HepG2 (cell line): ENCODE results near the gene NAPG. TPM values are rescaled to one million over a fixed set of nuclear protein-coding genes. Genes with fewer than 3 reads are reported as not detected.

Experiments
- ATAC-seq: fragments of 200-7000 bp; cut with Tn5 transposase; 3 replicates; pipeline ENCODE4 v1.9.1; 2020; ENCODE audit warnings: mild to moderate bottlenecking, moderate library complexity
- BruUV-seq: library from RNA; stranded (reverse); fragments of 400-500 nt; replicated peaks from 2 replicates; lab custom pipeline; 2021; lab: Mats Ljungman, UMichigan
- CTCF ChIA-PET: fragments of 300-600 bp; formaldehyde crosslinking; extraction: SDS; loops from one replicate; lab custom pipeline; 2021; ENCODE audit warnings: low total read pairs, inconsistent platforms, low intra/inter-chr PET ratio; lab: Yijun Ruan, JAX
- POLR2A ChIA-PET: fragments of 350-600 bp; sonication (Branson Sonifier 250); formaldehyde crosslinking; loops from one replicate; lab custom pipeline; 2020; ENCODE audit warnings: antibody characterized with exemption, inconsistent platforms; lab: Yijun Ruan, JAX
- DNase-seq: peaks from one replicate; pipeline ENCODE4 v3.0.0-alpha.2; 2015; ENCODE audit warnings: low spot score
- FAIRE-seq: peaks from 3 replicates; lab custom pipeline; 2011; peaks lifted over from hg19 to GRCh38; lab: Jason Lieb, UNC
- H2AFZ ChIP-seq: one replicate; pipeline ENCODE4 v1.6.1; 2011; ENCODE audit warnings: low read length, inconsistent platforms
- H3K27ac ChIP-seq: fragments of 300-600 bp; 3 replicates; pipeline ENCODE4 v1.8.0; 2011; ENCODE audit warnings: mixed run types, mild to moderate bottlenecking, mixed read lengths, low read length, inconsistent platforms; ENCODE audit not compliant: insufficient read depth; ENCODE audit errors: extremely low read length
- H3K27me3 ChIP-seq, 2 experiments: fragments of 200-600 bp in 1 of 2; 2 replicates in 1 of 2; 3 replicates in 1 of 2; pipeline versions ENCODE4 v1.6.0 to v1.8.0; 2011; ENCODE audit warnings: low read length in 2 of 2, mild to moderate bottlenecking in 2 of 2, moderate library complexity in 2 of 2, inconsistent platforms in 1 of 2; ENCODE audit not compliant: insufficient read depth in 2 of 2, control insufficient read depth in 1 of 2
- H3K36me3 ChIP-seq, 2 experiments: fragments of 200-600 bp in 1 of 2; replicated peaks in 1 of 2; 2 replicates in 1 of 2; 3 replicates in 1 of 2; pipeline versions ENCODE4 v1.5.1 to v1.8.0; 2011; ENCODE audit warnings: low read length in 2 of 2, inconsistent platforms in 1 of 2; ENCODE audit not compliant: insufficient read depth in 2 of 2, control insufficient read depth in 1 of 2
- H3K4me1 ChIP-seq: 2 replicates; pipeline ENCODE4 v1.5.1; 2012; ENCODE audit warnings: low read length, inconsistent platforms; ENCODE audit not compliant: insufficient read depth
- H3K4me2 ChIP-seq: 2 replicates; pipeline ENCODE4 v1.6.0; 2011; ENCODE audit warnings: low read depth, low read length, inconsistent platforms
- H3K4me3 ChIP-seq, 3 experiments: fragments of 200-600 bp in 1 of 3; sonication (generic), shearing (Covaris generic) in 1 of 3; replicated peaks in 1 of 3; 2 replicates each; pipeline ENCODE4 v1.5.1; 2011 to 2016; ENCODE audit warnings: low read length in 3 of 3, inconsistent platforms in 2 of 3, low read depth in 2 of 3, mild to moderate bottlenecking in 2 of 3, control low read depth in 1 of 3, mixed read lengths in 1 of 3; ENCODE audit not compliant: insufficient read depth in 1 of 3
- H3K79me2 ChIP-seq: one replicate; pipeline ENCODE4 v1.6.1; 2011; ENCODE audit warnings: low read length, inconsistent platforms; ENCODE audit not compliant: insufficient read depth
- H3K9ac ChIP-seq: 2 replicates; pipeline ENCODE4 v1.6.0; 2011; ENCODE audit warnings: mild to moderate bottlenecking, low read depth, low read length, inconsistent platforms; ENCODE audit not compliant: insufficient read depth
- H3K9me3 ChIP-seq: 2 replicates; pipeline ENCODE4 v1.5.1; 2012; ENCODE audit warnings: mild to moderate bottlenecking, low read length
- H4K20me1 ChIP-seq: 2 replicates; pipeline ENCODE4 v1.6.0; 2011; ENCODE audit warnings: inconsistent platforms, mild to moderate bottlenecking, low read length, moderate library complexity; ENCODE audit not compliant: insufficient read depth
- AGO2 ChIP-seq: fragments of 200-400 bp; formaldehyde crosslinking; optimal IDR thresholded peaks from 2 replicates; pipeline ENCODE3; 2017; ENCODE audit warnings: mild to moderate bottlenecking, low read depth, low read length, moderate library complexity
- DDIT3 ChIP-seq: sonication (generic); formaldehyde crosslinking; IDR thresholded peaks from 2 replicates; pipeline ENCODE4 v1.4.0; 2020; ENCODE audit warnings: mild to moderate bottlenecking, missing genetic modification reagents
- FOXP1 ChIP-seq, 2 experiments: fragments of 450-650 bp in 1 of 2; IDR thresholded peaks; 2 replicates each; pipeline ENCODE4 v1.6.1; 2017 to 2018; ENCODE audit warnings: antibody characterized with exemption in 1 of 2
- MYNN ChIP-seq: sonication (generic); formaldehyde crosslinking; IDR thresholded peaks from 2 replicates; pipeline ENCODE4 v1.4.0; 2020; ENCODE audit warnings: mild to moderate bottlenecking, low read depth, missing genetic modification reagents
- NFKB2 ChIP-seq: sonication (generic); formaldehyde crosslinking; IDR thresholded peaks from 2 replicates; pipeline ENCODE4 v1.4.0; 2020; ENCODE audit warnings: missing genetic modification reagents, borderline replicate concordance
- POLR2AphosphoS5 ChIP-seq: IDR thresholded peaks from 2 replicates; pipeline ENCODE4 v1.6.1; 2012; ENCODE audit warnings: low read depth, low read length
- ZBTB46 ChIP-seq: sonication (generic); formaldehyde crosslinking; IDR thresholded peaks from 2 replicates; pipeline ENCODE4 v1.4.0; 2020; ENCODE audit warnings: mild to moderate bottlenecking, missing genetic modification reagents, borderline replicate concordance
- ZNF331 ChIP-seq: sonication (generic); formaldehyde crosslinking; IDR thresholded peaks from 2 replicates; pipeline ENCODE4 v1.4.0; 2020; ENCODE audit warnings: missing genetic modification reagents
- ZNF775 ChIP-seq: sonication (generic); formaldehyde crosslinking; IDR thresholded peaks from 2 replicates; pipeline ENCODE4 v1.4.0; 2020; ENCODE audit warnings: missing genetic modification reagents, mild to moderate bottlenecking, moderate library complexity, borderline replicate concordance
- ZZZ3 ChIP-seq: sonication (generic); formaldehyde crosslinking; IDR thresholded peaks from 2 replicates; pipeline ENCODE4 v1.4.0; 2020; ENCODE audit warnings: missing genetic modification reagents, mild to moderate bottlenecking, borderline replicate concordance
- WGBS: methylation state at CpG from one replicate; pipeline ENCODE4 v1.1.6; 2017; ENCODE audit warnings: low lambda C conversion rate; 5-methylcytosine and 5-hydroxymethylcytosine counted together
- in situ Hi-C: cut with HindIII; loops from 2 replicates; pipeline ENCODE4 v1.10.0; 2017; ENCODE audit warnings: low pct_unique_long_range_greater_than_20kb; ENCODE audit not compliant: extremely low pct_ligation_motif_present
- intact Hi-C: fragments of 100-400 bp; cut with micrococcal nuclease; formaldehyde crosslinking; loops from one replicate; pipeline ENCODE4 v1.10.0; 2022; ENCODE audit not compliant: unreplicated experiment
- polyA plus RNA-seq, 8 experiments: library from polyadenylated mRNA; depleted of rRNA in 3 of 8; stranded (reverse) in 7 of 8; unstranded in 1 of 8; fragments of >200 nt; fragmentation: Illumina TruSeq in 4 of 8; extraction: Trizol in 4 of 8; gene quantifications; 2 replicates each; pipeline versions ENCODE4 v1.2.1 to v1.2.3, GENCODE V29; 2011 to 2016; ENCODE audit warnings: low read depth in 4 of 8, missing spikeins in 1 of 8, mixed read lengths in 1 of 8; ENCODE audit not compliant: insufficient read depth in 1 of 8
- total RNA-seq, 5 experiments: library from RNA; depleted of rRNA; stranded (reverse); fragments of >200 nt; fragmentation: Illumina TruSeq; extraction: Trizol; gene quantifications; 2 replicates each; pipeline ENCODE4 v1.2.3, GENCODE V29; 2016; ENCODE audit warnings: low read depth in 1 of 5

Gene NAPG
- total and polyA plus RNA-seq, 2 of the 13 experiments (the other 11 are each of a cell fraction or from before 2014, with no cell fraction given), result 19.8 to 34.4 TPM

GRCh38 chr18:10482363-10482984 lies 43.4 kb upstream of the NAPG start (continued):
- TF ChIP-seq DDIT3 (CRISPR knock-in tag), result no peak
- TF ChIP-seq POLR2AphosphoS5, result no peak
- no peak for TF ChIP-seq ZNF331 (CRISPR knock-in tag)
- TF ChIP-seq NFKB2 (CRISPR knock-in tag), result no peak
- TF ChIP-seq ZBTB46 (CRISPR knock-in tag), result no peak
- TF ChIP-seq ZNF775 (CRISPR knock-in tag), result no peak
- no peak for TF ChIP-seq FOXP1 (IDR thresholded peaks at IDR 0.05)
- TF ChIP-seq FOXP1 (CRISPR knock-in tag; IDR thresholded peaks at IDR 0.05), result no peak
- TF ChIP-seq MYNN (CRISPR knock-in tag), result no peak

GRCh38 chr18:10482985-10483949 lies 42.6 kb upstream of the NAPG start:
- FAIRE-seq (no peak), DNase-seq (no peak), ATAC-seq (no peak)
- Histone ChIP-seq H3K9ac (no peak overlapping the region), H3K79me2 (no peaks in the 10 kb centered on the region), H3K27ac (no peak overlapping the region), H4K20me1 (no peaks in the 10 kb centered on the region), H3K27me3 (no peaks in the 10 kb centered on the region), H2AFZ (no peak overlapping the region), H3K4me3 (no peak overlapping the region), H3K4me1 (no peaks in the 10 kb centered on the region), H3K9me3 (no peaks in the 10 kb centered on the region), H3K36me3 (no peaks in the 10 kb centered on the region), H3K4me2 (no peak overlapping the region)
- 66% methylated on average over 11 of the region's 20 CpGs for WGBS
- in situ Hi-C loops (no loop called here), intact Hi-C loops (no loop called here)
- BruUV-seq, result no TSS peak
- ChIA-PET CTCF (no interaction called here), POLR2A (no interaction called here)
- no peak for TF ChIP-seq ZZZ3
- TF ChIP-seq AGO2, result peak; percentile 49
